ENCODE data around the gene DOCK9.

- no peak for TF ChIP-seq CTCF (conservative IDR thresholded peaks at IDR 0.05; ENCODE audit: low read depth, low read length)
- no peak for TF ChIP-seq EZH2phosphoT487 (IDR thresholded peaks at IDR 0.05; ENCODE audit: borderline replicate concordance, low read length)
Observed at GRCh38 chr13:98988277-98988676, 10.4 kb upstream of the DOCK9 start.
